Activated CD4-positive, alpha-beta T cell treated with anti-CD3 and anti-CD28 coated beads, Interleukin-2, amount 10 ng/mL, durations not matched to agents 7 days and 5 days (primary cell): ENCODE measurements around the gene XPO6. TPM values are rescaled to one million over a fixed set of nuclear protein-coding genes. Genes with fewer than 3 reads are reported as not detected.
"Not testable (repeated sequence)": the region's sequence is repeated elsewhere in the genome, so short reads cannot be mapped to it uniquely, and the experiment has no call there.

Source experiments
- CTCF ChIA-PET: fragments of 350-600 bp; sonication (Branson Sonifier 250); formaldehyde crosslinking; loops from one replicate; lab custom pipeline; 2021; ENCODE audit warnings: antibody characterized with exemption; lab: Charles Lee
- POLR2A ChIA-PET: fragments of 350-600 bp; sonication (Branson Sonifier 250); formaldehyde crosslinking; loops from one replicate; lab custom pipeline; 2021; ENCODE audit warnings: antibody characterized with exemption; lab: Charles Lee
- DNase-seq: peaks from one replicate; pipeline ENCODE4 v3.0.0-alpha.2; 2020
- H3K27ac Mint-ChIP-seq: one replicate; pipeline ENCODE4 v1.8.0; 2021; ENCODE audit warnings: mild to moderate bottlenecking, moderate library complexity, mixed read lengths
- H3K27me3 Mint-ChIP-seq: one replicate; pipeline ENCODE4 v1.8.0; 2021; ENCODE audit warnings: mixed read lengths
- H3K36me3 Mint-ChIP-seq: one replicate; pipeline ENCODE4 v1.8.0; 2021; ENCODE audit warnings: low read depth, mixed read lengths
- H3K4me1 Mint-ChIP-seq: one replicate; pipeline ENCODE4 v1.8.0; 2021; ENCODE audit warnings: mixed read lengths
- H3K4me3 Mint-ChIP-seq: one replicate; pipeline ENCODE4 v1.8.0; 2021; ENCODE audit warnings: mild to moderate bottlenecking, moderate library complexity, mixed read lengths
- H3K9me3 Mint-ChIP-seq: one replicate; pipeline ENCODE4 v1.8.0; 2021; ENCODE audit warnings: mixed read lengths
- total RNA-seq, 2 experiments: library from RNA; stranded (reverse); gene quantifications; one replicate each; pipeline ENCODE4 v1.2.3, GENCODE V29; 2021

XPO6 gene
- total RNA-seq, 2 experiments from 2014 or later: 237 to 304 TPM

GRCh38 chr16:28133666-28134065, 78.1 kb downstream of the XPO6 start:
- ChIA-PET CTCF (interaction anchor here (0.9 to 2.6 kb wide), 4 partner anchors 18 to 177 kb away, joined by 3 to 13 read pairs (median 4); no protein-coding TSS in a partner anchor), POLR2A (no interaction called here)
- H3K4me1 Mint-ChIP-seq: peaks cover 26% of the 10 kb centered on the region
- peaks cover 84% of the 10 kb centered on the region for H3K36me3 Mint-ChIP-seq
- H3K9me3 Mint-ChIP-seq: no peaks in the 10 kb centered on the region
- H3K4me3 Mint-ChIP-seq: no peak overlapping the region
- no peak overlapping the region for H3K27ac Mint-ChIP-seq
- no peaks in the 10 kb centered on the region for H3K27me3 Mint-ChIP-seq
- DNase-seq: no peak

GRCh38 chr16:28131743-28132393, 79.9 kb downstream of the XPO6 start:
- no peak overlapping the region for H3K27ac Mint-ChIP-seq
- ChIA-PET POLR2A (no interaction called here), CTCF (interaction anchor here (2.2 to 2.6 kb wide), 2 partner anchors 9 to 86 kb away, joined by 7 to 13 read pairs; no protein-coding TSS in a partner anchor)
- peaks cover 77% of the 10 kb centered on the region for H3K36me3 Mint-ChIP-seq
- H3K9me3 Mint-ChIP-seq: no peaks in the 10 kb centered on the region
- H3K27me3 Mint-ChIP-seq: no peaks in the 10 kb centered on the region
- peaks cover 9% of the 10 kb centered on the region for H3K4me1 Mint-ChIP-seq
- DNase-seq: no peak
- H3K4me3 Mint-ChIP-seq: no peak overlapping the region

- no peak overlapping the region for H3K27ac Mint-ChIP-seq
- H3K9me3 Mint-ChIP-seq: no peaks in the 10 kb centered on the region
- H3K4me3 Mint-ChIP-seq: no peak overlapping the region
- ChIA-PET CTCF (interaction anchor here (2.2 kb wide), 1 partner anchor 9 kb away, joined by 7 read pairs; no protein-coding TSS in a partner anchor), POLR2A (interaction anchor here (0.6 kb wide), 1 partner anchor 139 kb away, joined by 4 read pairs; no protein-coding TSS in a partner anchor)
- DNase-seq: no peak
- H3K36me3 Mint-ChIP-seq: peaks cover 74% of the 10 kb centered on the region
- H3K4me1 Mint-ChIP-seq: peaks cover 2% of the 10 kb centered on the region
- H3K27me3 Mint-ChIP-seq: no peaks in the 10 kb centered on the region
Measured at GRCh38 chr16:28131181-28131580, 80.6 kb downstream of the XPO6 start.

GRCh38 chr16:28130099-28131088, 81.4 kb downstream of the XPO6 start:
- ChIA-PET CTCF (interaction anchor here (2.2 kb wide), 1 partner anchor 10 kb away, joined by 7 read pairs; no protein-coding TSS in a partner anchor), POLR2A (interaction anchor here (0.6 kb wide), 1 partner anchor 139 kb away, joined by 4 read pairs; no protein-coding TSS in a partner anchor)
- Mint-ChIP-seq H3K36me3 (peaks cover 76% of the 10 kb centered on the region), H3K27ac (peak overlapping the region; percentile 33), H3K4me3 (no peak overlapping the region), H3K27me3 (no peaks in the 10 kb centered on the region), H3K4me1 (no peaks in the 10 kb centered on the region), H3K9me3 (no peaks in the 10 kb centered on the region)
- no peak for DNase-seq

- Mint-ChIP-seq H3K9me3 (no peaks in the 10 kb centered on the region), H3K4me1 (no peaks in the 10 kb centered on the region), H3K36me3 (peaks cover 66% of the 10 kb centered on the region), H3K4me3 (no peak overlapping the region), H3K27me3 (no peaks in the 10 kb centered on the region), H3K27ac (peak overlapping the region; percentile 31)
- ChIA-PET POLR2A (no interaction called here), CTCF (interaction anchor here (1.2 to 1.3 kb wide), 2 partner anchors 12 to 15 kb away, joined by 3 to 4 read pairs; no protein-coding TSS in a partner anchor)
- DNase-seq: no peak
Measured at GRCh38 chr16:28126684-28127620, 84.8 kb downstream of the XPO6 start.

GRCh38 chr16:28125592-28125991, 86.2 kb downstream of the XPO6 start:
- Mint-ChIP-seq H3K4me1 (no peaks in the 10 kb centered on the region), H3K4me3 (no peak overlapping the region), H3K27me3 (no peaks in the 10 kb centered on the region), H3K9me3 (no peaks in the 10 kb centered on the region), H3K27ac (peak overlapping the region; percentile 71), H3K36me3 (peaks cover 69% of the 10 kb centered on the region)
- no peak for DNase-seq
- ChIA-PET CTCF (interaction anchor here (0.7 kb wide), 1 partner anchor 43 kb away, joined by 3 read pairs; no protein-coding TSS in a partner anchor), POLR2A (no interaction called here)

GRCh38 chr16:28121527-28121926, 90.2 kb downstream of the XPO6 start:
- ChIA-PET POLR2A (no interaction called here), CTCF (no interaction called here)
- peaks cover 60% of the 10 kb centered on the region for H3K36me3 Mint-ChIP-seq
- no peaks in the 10 kb centered on the region for H3K27me3 Mint-ChIP-seq
- no peak for DNase-seq
- H3K27ac Mint-ChIP-seq: no peak overlapping the region
- peaks cover under 1% of the 10 kb centered on the region for H3K4me1 Mint-ChIP-seq
- H3K9me3 Mint-ChIP-seq: no peaks in the 10 kb centered on the region
- no peak overlapping the region for H3K4me3 Mint-ChIP-seq

GRCh38 chr16:28120754-28121153, 91.0 kb downstream of the XPO6 start:
- peaks cover 3% of the 10 kb centered on the region for H3K4me1 Mint-ChIP-seq
- no peaks in the 10 kb centered on the region for H3K27me3 Mint-ChIP-seq
- peaks cover 60% of the 10 kb centered on the region for H3K36me3 Mint-ChIP-seq
- ChIA-PET POLR2A (no interaction called here), CTCF (interaction anchor here (0.6 kb wide), 1 partner anchor 158 kb away, joined by 4 read pairs; no protein-coding TSS in a partner anchor)
- DNase-seq: no peak
- H3K9me3 Mint-ChIP-seq: no peaks in the 10 kb centered on the region
- no peak overlapping the region for H3K4me3 Mint-ChIP-seq
- peak overlapping the region; percentile 22 for H3K27ac Mint-ChIP-seq

GRCh38 chr16:28118637-28119036, 93.1 kb downstream of the XPO6 start:
- CTCF ChIA-PET: no interaction called here
- no peaks in the 10 kb centered on the region for H3K9me3 Mint-ChIP-seq
- no peaks in the 10 kb centered on the region for H3K27me3 Mint-ChIP-seq
- peaks cover 60% of the 10 kb centered on the region for H3K36me3 Mint-ChIP-seq
- no peak overlapping the region for H3K27ac Mint-ChIP-seq
- DNase-seq: no peak
- H3K4me1 Mint-ChIP-seq: peaks cover 10% of the 10 kb centered on the region
- POLR2A ChIA-PET: no interaction called here
- no peak overlapping the region for H3K4me3 Mint-ChIP-seq

- no peak overlapping the region for H3K4me3 Mint-ChIP-seq
- peaks cover 61% of the 10 kb centered on the region for H3K36me3 Mint-ChIP-seq
- ChIA-PET CTCF (no interaction called here), POLR2A (no interaction called here)
- no peak overlapping the region for H3K27ac Mint-ChIP-seq
- no peak for DNase-seq
- H3K27me3 Mint-ChIP-seq: no peaks in the 10 kb centered on the region
- H3K9me3 Mint-ChIP-seq: no peaks in the 10 kb centered on the region
- H3K4me1 Mint-ChIP-seq: peaks cover 14% of the 10 kb centered on the region
Measured at GRCh38 chr16:28117168-28117565, 94.6 kb downstream of the XPO6 start.

GRCh38 chr16:28115866-28116265, 95.9 kb downstream of the XPO6 start:
- DNase-seq, H3K27me3 Mint-ChIP-seq, H3K27ac Mint-ChIP-seq, H3K4me3 Mint-ChIP-seq, H3K9me3 Mint-ChIP-seq, POLR2A ChIA-PET: not testable (repeated sequence)
- CTCF ChIA-PET: interaction anchor here (1.1 kb wide), 1 partner anchor 476 kb away, joined by 3 read pairs; no protein-coding TSS in a partner anchor
- Mint-ChIP-seq H3K36me3 (peaks cover 59% of the 10 kb centered on the region), H3K4me1 (peaks cover 17% of the 10 kb centered on the region)

GRCh38 chr16:28112908-28113307, 98.9 kb downstream of the XPO6 start:
- DNase-seq: no peak
- Mint-ChIP-seq H3K36me3 (peaks cover 60% of the 10 kb centered on the region), H3K9me3 (no peaks in the 10 kb centered on the region), H3K27ac (no peak overlapping the region), H3K27me3 (no peaks in the 10 kb centered on the region), H3K4me3 (no peak overlapping the region), H3K4me1 (peaks cover 28% of the 10 kb centered on the region)
- ChIA-PET POLR2A (no interaction called here), CTCF (interaction anchor here (1.1 to 1.7 kb wide), 4 partner anchors 12 to 109 kb away, joined by 3 to 6 read pairs (median 5); no protein-coding TSS in a partner anchor)
